H1 (cell line): ENCODE results near the gene EVC2. TPM values are rescaled to one million over a fixed set of nuclear protein-coding genes. Genes with fewer than 3 reads are reported as not detected.

Experiments used
- CTCF ChIA-PET: fragments of 300-600 bp; sonication (Branson Sonifier 250); formaldehyde crosslinking; loops from one replicate; lab custom pipeline; 2021; ENCODE audit not compliant: partially characterized antibody; lab: Charles Lee
- POLR2A ChIA-PET: fragments of 300-600 bp; sonication (Branson Sonifier 250); formaldehyde crosslinking; loops from one replicate; lab custom pipeline; 2021; ENCODE audit warnings: inconsistent platforms; ENCODE audit not compliant: partially characterized antibody; lab: Charles Lee
- DNase-seq, 2 experiments: peaks; one replicate each; pipeline versions ENCODE4 v3.0.0 to v3.0.0-alpha.2; 2010 to 2022; ENCODE audit warnings: low spot score in 2 of 2, low read depth in 1 of 2, mixed read lengths in 1 of 2
- FAIRE-seq: peaks from 2 replicates; lab custom pipeline; 2011; peaks lifted over from hg19 to GRCh38; lab: Jason Lieb, UNC
- H2AFZ ChIP-seq: 2 replicates; pipeline ENCODE4 v1.8.1; 2012; ENCODE audit warnings: low read length, inconsistent platforms
- H2AK5ac ChIP-seq: 2 replicates; pipeline ENCODE4 v1.6.1; 2013; ENCODE audit warnings: low read depth, low read length
- H2BK120ac ChIP-seq: replicated peaks from 2 replicates; pipeline ENCODE3; 2013; ENCODE audit warnings: low read depth, low read length, inconsistent platforms
- H2BK12ac ChIP-seq: 2 replicates; pipeline ENCODE4 v1.6.1; 2013; ENCODE audit warnings: low read depth, low read length
- H2BK15ac ChIP-seq: 2 replicates; pipeline ENCODE4 v1.6.1; 2013; ENCODE audit warnings: low read length
- H2BK20ac ChIP-seq: 2 replicates; pipeline ENCODE4 v1.6.1; 2013; ENCODE audit warnings: low read length
- H2BK5ac ChIP-seq: 2 replicates; pipeline ENCODE4 v1.6.1; 2013; ENCODE audit warnings: low read depth, low read length
- H3K14ac ChIP-seq: 2 replicates; pipeline ENCODE4 v1.6.1; 2013; ENCODE audit warnings: inconsistent platforms; ENCODE audit not compliant: insufficient read length
- H3K18ac ChIP-seq: 2 replicates; pipeline ENCODE4 v1.6.1; 2013; ENCODE audit warnings: low read length; ENCODE audit errors: extremely low read depth
- H3K23ac ChIP-seq: 2 replicates; pipeline ENCODE4 v1.6.1; 2013; ENCODE audit warnings: inconsistent platforms; ENCODE audit not compliant: insufficient read length
- H3K23me2 ChIP-seq: 2 replicates; pipeline ENCODE4 v1.6.1; 2013; ENCODE audit warnings: low read depth, low read length
- H3K27ac ChIP-seq: 2 replicates; pipeline ENCODE4 v1.6.1; 2011; ENCODE audit warnings: low read depth, low read length, inconsistent platforms
- H3K27me3 ChIP-seq, 4 experiments: replicated peaks in 1 of 4; 1 replicate in 1 of 4; 2 replicates in 3 of 4; pipeline versions ENCODE4 v1.6.1 to v1.8.1; 2011 to 2013; ENCODE audit warnings: low read length in 3 of 4, mild to moderate bottlenecking in 3 of 4, inconsistent platforms in 2 of 4, mixed read lengths in 2 of 4, moderate library complexity in 1 of 4; ENCODE audit not compliant: control insufficient read depth in 3 of 4, insufficient read depth in 3 of 4; ENCODE audit errors: extremely low read depth in 1 of 4
- H3K36me3 ChIP-seq, 4 experiments: 2 replicates each; pipeline versions ENCODE4 v1.6.1 to v1.8.1; 2011 to 2013; ENCODE audit warnings: mild to moderate bottlenecking in 4 of 4, low read length in 3 of 4, moderate library complexity in 2 of 4, control low read depth in 1 of 4, inconsistent platforms in 1 of 4; ENCODE audit not compliant: insufficient read depth in 4 of 4, control insufficient read depth in 2 of 4
- H3K4ac ChIP-seq: replicated peaks from 2 replicates; pipeline ENCODE3; 2013; ENCODE audit warnings: low read length, low read depth, mixed read lengths, inconsistent platforms; ENCODE audit not compliant: insufficient read length
- H3K4me1 ChIP-seq, 4 experiments: replicated peaks in 1 of 4; 1 replicate in 1 of 4; 2 replicates in 3 of 4; pipeline versions ENCODE4 v1.6.1 to v1.8.1; 2011 to 2013; ENCODE audit warnings: low read length in 3 of 4, inconsistent platforms in 2 of 4, mixed read lengths in 1 of 4; ENCODE audit not compliant: insufficient read depth in 4 of 4, control insufficient read depth in 3 of 4
- H3K4me2 ChIP-seq, 2 experiments: 2 replicates each; pipeline versions ENCODE4 v1.6.1 to v1.8.1; 2011 to 2013; ENCODE audit warnings: low read depth in 2 of 2, low read length in 2 of 2, control low read depth in 1 of 2, inconsistent platforms in 1 of 2, mild to moderate bottlenecking in 1 of 2; ENCODE audit not compliant: insufficient read depth in 1 of 2
- H3K4me3 ChIP-seq, 4 experiments: fragments of 200-600, 300-600 bp in 1 of 4; sonication (generic), shearing (Covaris generic), sonication (Bioruptor Twin) in 1 of 4; 2 replicates each; pipeline versions ENCODE4 v1.5.1 to v1.8.1; 2011 to 2016; ENCODE audit warnings: low read length in 4 of 4, low read depth in 3 of 4, control low read depth in 2 of 4, inconsistent platforms in 2 of 4, mild to moderate bottlenecking in 2 of 4, mixed read lengths in 1 of 4, moderate library complexity in 1 of 4; ENCODE audit not compliant: insufficient read depth in 2 of 4; ENCODE audit errors: extremely low read depth in 1 of 4
- H3K56ac ChIP-seq: replicated peaks from 2 replicates; pipeline ENCODE3; 2013; ENCODE audit warnings: low read depth, mild to moderate bottlenecking, mixed read lengths, low read length, inconsistent platforms; ENCODE audit not compliant: insufficient read length
- H3K79me1 ChIP-seq: 2 replicates; pipeline ENCODE4 v1.6.1; 2013; ENCODE audit warnings: low read depth, low read length, control low read depth
- H3K79me2 ChIP-seq, 2 experiments: 2 replicates each; pipeline versions ENCODE4 v1.6.1 to v1.8.1; 2012 to 2013; ENCODE audit warnings: low read length in 2 of 2, mild to moderate bottlenecking in 2 of 2, inconsistent platforms in 1 of 2; ENCODE audit not compliant: insufficient read depth in 2 of 2, control insufficient read depth in 1 of 2
- H3K9ac ChIP-seq, 4 experiments: replicated peaks in 1 of 4; 1 replicate in 1 of 4; 2 replicates in 3 of 4; pipeline versions ENCODE4 v1.6.1 to v1.8.1; 2011 to 2013; ENCODE audit warnings: low read depth in 3 of 4, low read length in 3 of 4, control low read depth in 2 of 4, mild to moderate bottlenecking in 2 of 4, moderate library complexity in 2 of 4, inconsistent platforms in 1 of 4; ENCODE audit errors: extremely low read depth in 1 of 4
- H3K9me3 ChIP-seq, 2 experiments: 2 replicates each; pipeline versions ENCODE4 v1.6.1 to v1.8.1; 2012 to 2013; ENCODE audit warnings: mild to moderate bottlenecking in 2 of 2, moderate library complexity in 2 of 2, control low read depth in 1 of 2, inconsistent platforms in 1 of 2, low read depth in 1 of 2, low read length in 1 of 2, mixed read lengths in 1 of 2; ENCODE audit not compliant: insufficient read depth in 2 of 2
- H4K20me1 ChIP-seq, 2 experiments: replicated peaks in 1 of 2; 2 replicates each; pipeline versions ENCODE3 to v1.8.1; 2011 to 2013; ENCODE audit warnings: inconsistent platforms in 2 of 2, low read length in 2 of 2, mild to moderate bottlenecking in 1 of 2; ENCODE audit not compliant: insufficient read depth in 2 of 2, control insufficient read depth in 1 of 2
- H4K5ac ChIP-seq: 2 replicates; pipeline ENCODE4 v1.6.1; 2013; ENCODE audit warnings: low read length, low read depth, mixed read lengths, inconsistent platforms; ENCODE audit not compliant: insufficient read length
- H4K8ac ChIP-seq: 2 replicates; pipeline ENCODE4 v1.8.0; 2013; ENCODE audit warnings: mild to moderate bottlenecking, moderate library complexity, low read length, inconsistent platforms; ENCODE audit not compliant: insufficient read depth; ENCODE audit errors: extremely low read depth
- H4K91ac ChIP-seq: replicated peaks from 2 replicates; pipeline ENCODE3; 2013; ENCODE audit warnings: low read length, mixed read lengths, inconsistent platforms; ENCODE audit not compliant: insufficient read length
- ATF2 ChIP-seq: IDR thresholded peaks from 2 replicates; pipeline ENCODE4 v1.6.1; 2012; ENCODE audit warnings: low read length, inconsistent platforms
- EGR1 ChIP-seq: IDR thresholded peaks from 2 replicates; pipeline ENCODE4 v1.6.1; 2011; ENCODE audit warnings: low read depth, low read length, borderline replicate concordance
- FOSL1 ChIP-seq: IDR thresholded peaks from 2 replicates; pipeline ENCODE4 v1.6.1; 2011; ENCODE audit warnings: mild to moderate bottlenecking, low read depth, low read length, moderate library complexity; ENCODE audit not compliant: insufficient read depth
- MAX ChIP-seq: IDR thresholded peaks from 2 replicates; pipeline ENCODE4 v1.6.1; 2012; ENCODE audit warnings: inconsistent platforms
- POLR2A ChIP-seq, 2 experiments: IDR thresholded peaks; 1 replicate in 1 of 2; 2 replicates in 1 of 2; pipeline ENCODE4 v1.6.1; 2011; ENCODE audit warnings: low read depth in 2 of 2, low read length in 2 of 2, mild to moderate bottlenecking in 2 of 2; ENCODE audit errors: control extremely low read depth in 1 of 2
- RFX5 ChIP-seq: IDR thresholded peaks from 2 replicates; pipeline ENCODE4 v1.6.1; 2011; ENCODE audit warnings: low read depth, low read length, improper control_type of control experiment, borderline replicate concordance
- RNF2 ChIP-seq: fragments of 200-900, 300-1000 bp; sonication (generic); IDR thresholded peaks from 2 replicates; pipeline ENCODE4 v1.7.1; 2016; ENCODE audit warnings: borderline replicate concordance, low read depth, mild to moderate bottlenecking, antibody characterized with exemption, low read length; ENCODE audit not compliant: poor library complexity, severe bottlenecking; ENCODE audit errors: missing control alignments
- SIN3A ChIP-seq, 2 experiments: IDR thresholded peaks in 1 of 2; conservative IDR thresholded peaks in 1 of 2; 2 replicates each; pipeline ENCODE4 v1.6.1; 2011 to 2012; ENCODE audit warnings: low read length in 2 of 2, improper control_type of control experiment in 1 of 2, low read depth in 1 of 2, mild to moderate bottlenecking in 1 of 2
- TBP ChIP-seq: IDR thresholded peaks from 2 replicates; pipeline ENCODE4 v1.6.1; 2011; ENCODE audit warnings: low read depth, low read length, improper control_type of control experiment
- WGBS, 2 experiments: shearing (Covaris generic) in 1 of 2; methylation state at CpG; one replicate each; pipeline versions ENCODE4 v1.1.6 to v1.1.7; 2013 to 2015; ENCODE audit warnings: low lambda C conversion rate in 2 of 2, mixed read lengths in 2 of 2, inconsistent platforms in 1 of 2, low coverage in 1 of 2, missing lambda C conversion rate in 1 of 2; ENCODE audit not compliant: insufficient replicate concordance in 2 of 2, insufficient coverage in 1 of 2, insufficient read length in 1 of 2; ENCODE audit errors: extremely low coverage in 1 of 2, missing lambda C conversion rate in 1 of 2; 5-methylcytosine and 5-hydroxymethylcytosine counted together
- polyA plus RNA-seq, 7 experiments: library from polyadenylated mRNA; depleted of rRNA in 3 of 7; stranded (reverse) in 5 of 7; unstranded in 2 of 7; fragments of >200 nt in 5 of 7; fragments of 200-250 nt in 2 of 7; gene quantifications; 1 replicate in 5 of 7; 2 replicates in 1 of 7; 4 replicates in 1 of 7; pipeline versions ENCODE4 v1.2.1 to v1.2.3, GENCODE V29; 2011 to 2013; ENCODE audit warnings: missing spikeins in 2 of 7, mixed read lengths in 2 of 7
- total RNA-seq: library from RNA; stranded (reverse); fragmentation: NEBNext Ultra II Directional; extraction: Animal tissue kit (Norgen Biotek cat#: 25700); gene quantifications from 2 replicates; pipeline ENCODE4 v1.2.1, GENCODE V29; 2021

Gene EVC2
- total and polyA plus RNA-seq, 2 of the 8 experiments (the other 6 are each of a cell fraction or from before 2014, with no cell fraction given), result 0.73 to 5.9 TPM

- H2AFZ ChIP-seq, result no peak overlapping the region
- WGBS, 2 experiments, result 85% methylated on average over 7 of the region's 7 CpGs; no CpG with 5 or more reads in 1 of the 2 experiments
Observed at GRCh38 chr4:5566991-5567390, 141.4 kb downstream of the EVC2 start.

More at GRCh38 chr4:5566991-5567390, 141.4 kb downstream of the EVC2 start:
- Histone ChIP-seq H3K79me2 (no peaks in the 10 kb centered on the region), H2BK120ac (no peak overlapping the region), H3K4ac (no peak overlapping the region), H3K14ac (no peak overlapping the region), H3K9me3 (no peaks in the 10 kb centered on the region), H2AK5ac (no peak overlapping the region), H3K23ac (no peak overlapping the region), H3K4me3 (no peak overlapping the region), H2BK12ac (no peak overlapping the region), H3K9ac (no peak overlapping the region), H3K18ac (no peak overlapping the region), H4K20me1 (no peaks in the 10 kb centered on the region), H3K23me2 (no peaks in the 10 kb centered on the region), H4K91ac (no peak overlapping the region), H4K5ac (no peak overlapping the region), H3K4me1 (no peaks in the 10 kb centered on the region; a peak in 1 of 7 replicates), H3K36me3 (0 out of 8 replicates have a peak, but pooled peaks cover 0 to 3% (median 0%) of the 10 kb centered on the region in 4 experiments), H2BK15ac (no peak overlapping the region), H4K8ac (no peak overlapping the region), H3K27me3 (no peaks in the 10 kb centered on the region), H2BK5ac (no peak overlapping the region), H3K79me1 (no peaks in the 10 kb centered on the region), H3K56ac (no peak overlapping the region), H2BK20ac (no peak overlapping the region), H3K27ac (no peak overlapping the region), H3K4me2 (no peak overlapping the region)
- no peak for DNase-seq
- CTCF ChIA-PET, result interaction anchor here (1.2 kb wide), 1 partner anchor 167 kb away, joined by 3 read pairs; no protein-coding TSS in a partner anchor
- no peak for FAIRE-seq
- POLR2A ChIA-PET, result no interaction called here
- no peak for TF ChIP-seq RFX5
- TF ChIP-seq SIN3A (conservative IDR thresholded peaks at IDR 0.05 in 1 of 2, IDR thresholded peaks at IDR 0.05 in 1 of 2; ENCODE audit: low read depth in 1 of 2, low read length in 2 of 2), result no peak
- no peak for TF ChIP-seq MAX
- TF ChIP-seq TBP, result no peak
- TF ChIP-seq FOSL1, result no peak
- TF ChIP-seq POLR2A (IDR thresholded peaks at IDR 0.05; ENCODE audit: control extremely low read depth in 1 of 2, low read depth in 2 of 2, low read length in 2 of 2), result no peak
- TF ChIP-seq ATF2, result no peak
- TF ChIP-seq EGR1, result no peak
- no peak for TF ChIP-seq RNF2
